ENCODE results near the gene KIF5A. TPM values are rescaled to one million over a fixed set of nuclear protein-coding genes. Genes with fewer than 3 reads are reported as not detected.

Gene KIF5A
- total and polyA plus RNA-seq, 2 of the 13 experiments (the other 11 are each of a cell fraction or from before 2014, with no cell fraction given), result 1.6 to 11.9 TPM

DNA sequence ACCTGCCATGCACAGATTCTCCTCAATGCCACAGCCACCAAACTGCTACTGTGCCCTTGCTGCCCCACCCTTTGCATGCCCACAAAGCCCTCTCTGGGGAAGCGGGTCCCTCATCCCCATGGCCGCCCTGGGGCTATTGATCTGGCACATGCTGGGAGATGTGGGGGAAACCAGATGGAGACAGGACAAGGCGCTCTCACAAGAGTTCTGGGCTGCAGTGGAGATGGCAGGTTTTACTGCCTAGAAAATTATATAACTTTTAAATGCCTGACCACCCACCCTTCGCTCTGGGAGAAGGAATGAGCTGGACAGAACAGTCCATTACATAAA is 30.6 kb downstream of the KIF5A start (continued):
- no peak; the same call in 1 of the 2 replicates for TF ChIP-seq ZNF749 (CRISPR knock-in tag; IDR thresholded peaks at IDR 0.05; ENCODE audit: borderline replicate concordance)
- TF ChIP-seq ONECUT2 (CRISPR knock-in tag; IDR thresholded peaks at IDR 0.05), result no peak
- TF ChIP-seq HCFC1 (IDR thresholded peaks at IDR 0.05; ENCODE audit: low read depth, low read length), result no peak
- no peak for TF ChIP-seq ZNF780A (CRISPR knock-in tag; IDR thresholded peaks at IDR 0.05)
- TF ChIP-seq RFX3 (CRISPR knock-in tag; IDR thresholded peaks at IDR 0.05), result no peak
- TF ChIP-seq, protein P1, sequence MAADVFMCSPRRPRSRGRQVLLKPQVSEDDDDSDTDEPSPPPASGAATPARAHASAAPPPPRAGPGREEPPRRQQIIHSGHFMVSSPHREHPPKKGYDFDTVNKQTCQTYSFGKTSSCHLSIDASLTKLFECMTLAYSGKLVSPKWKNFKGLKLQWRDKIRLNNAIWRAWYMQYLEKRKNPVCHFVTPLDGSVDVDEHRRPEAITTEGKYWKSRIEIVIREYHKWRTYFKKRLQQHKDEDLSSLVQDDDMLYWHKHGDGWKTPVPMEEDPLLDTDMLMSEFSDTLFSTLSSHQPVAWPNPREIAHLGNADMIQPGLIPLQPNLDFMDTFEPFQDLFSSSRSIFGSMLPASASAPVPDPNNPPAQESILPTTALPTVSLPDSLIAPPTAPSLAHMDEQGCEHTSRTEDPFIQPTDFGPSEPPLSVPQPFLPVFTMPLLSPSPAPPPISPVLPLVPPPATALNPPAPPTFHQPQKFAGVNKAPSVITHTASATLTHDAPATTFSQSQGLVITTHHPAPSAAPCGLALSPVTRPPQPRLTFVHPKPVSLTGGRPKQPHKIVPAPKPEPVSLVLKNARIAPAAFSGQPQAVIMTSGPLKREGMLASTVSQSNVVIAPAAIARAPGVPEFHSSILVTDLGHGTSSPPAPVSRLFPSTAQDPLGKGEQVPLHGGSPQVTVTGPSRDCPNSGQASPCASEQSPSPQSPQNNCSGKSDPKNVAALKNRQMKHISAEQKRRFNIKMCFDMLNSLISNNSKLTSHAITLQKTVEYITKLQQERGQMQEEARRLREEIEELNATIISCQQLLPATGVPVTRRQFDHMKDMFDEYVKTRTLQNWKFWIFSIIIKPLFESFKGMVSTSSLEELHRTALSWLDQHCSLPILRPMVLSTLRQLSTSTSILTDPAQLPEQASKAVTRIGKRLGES (CRISPR knock-in tag; IDR thresholded peaks at IDR 0.05; ENCODE audit: borderline replicate concordance), result no peak
- TF ChIP-seq, protein P2, sequence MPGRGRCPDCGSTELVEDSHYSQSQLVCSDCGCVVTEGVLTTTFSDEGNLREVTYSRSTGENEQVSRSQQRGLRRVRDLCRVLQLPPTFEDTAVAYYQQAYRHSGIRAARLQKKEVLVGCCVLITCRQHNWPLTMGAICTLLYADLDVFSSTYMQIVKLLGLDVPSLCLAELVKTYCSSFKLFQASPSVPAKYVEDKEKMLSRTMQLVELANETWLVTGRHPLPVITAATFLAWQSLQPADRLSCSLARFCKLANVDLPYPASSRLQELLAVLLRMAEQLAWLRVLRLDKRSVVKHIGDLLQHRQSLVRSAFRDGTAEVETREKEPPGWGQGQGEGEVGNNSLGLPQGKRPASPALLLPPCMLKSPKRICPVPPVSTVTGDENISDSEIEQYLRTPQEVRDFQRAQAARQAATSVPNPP (CRISPR knock-in tag; IDR thresholded peaks at IDR 0.05), result no peak
- no peak for TF ChIP-seq KLF9 (CRISPR knock-in tag; IDR thresholded peaks at IDR 0.05; ENCODE audit: low read depth)
- TF ChIP-seq ELF4 (CRISPR knock-in tag; IDR thresholded peaks at IDR 0.05; ENCODE audit: borderline replicate concordance), result no peak
- no peak for TF ChIP-seq ZSCAN12 (CRISPR knock-in tag; IDR thresholded peaks at IDR 0.05)
- TF ChIP-seq, protein P3, sequence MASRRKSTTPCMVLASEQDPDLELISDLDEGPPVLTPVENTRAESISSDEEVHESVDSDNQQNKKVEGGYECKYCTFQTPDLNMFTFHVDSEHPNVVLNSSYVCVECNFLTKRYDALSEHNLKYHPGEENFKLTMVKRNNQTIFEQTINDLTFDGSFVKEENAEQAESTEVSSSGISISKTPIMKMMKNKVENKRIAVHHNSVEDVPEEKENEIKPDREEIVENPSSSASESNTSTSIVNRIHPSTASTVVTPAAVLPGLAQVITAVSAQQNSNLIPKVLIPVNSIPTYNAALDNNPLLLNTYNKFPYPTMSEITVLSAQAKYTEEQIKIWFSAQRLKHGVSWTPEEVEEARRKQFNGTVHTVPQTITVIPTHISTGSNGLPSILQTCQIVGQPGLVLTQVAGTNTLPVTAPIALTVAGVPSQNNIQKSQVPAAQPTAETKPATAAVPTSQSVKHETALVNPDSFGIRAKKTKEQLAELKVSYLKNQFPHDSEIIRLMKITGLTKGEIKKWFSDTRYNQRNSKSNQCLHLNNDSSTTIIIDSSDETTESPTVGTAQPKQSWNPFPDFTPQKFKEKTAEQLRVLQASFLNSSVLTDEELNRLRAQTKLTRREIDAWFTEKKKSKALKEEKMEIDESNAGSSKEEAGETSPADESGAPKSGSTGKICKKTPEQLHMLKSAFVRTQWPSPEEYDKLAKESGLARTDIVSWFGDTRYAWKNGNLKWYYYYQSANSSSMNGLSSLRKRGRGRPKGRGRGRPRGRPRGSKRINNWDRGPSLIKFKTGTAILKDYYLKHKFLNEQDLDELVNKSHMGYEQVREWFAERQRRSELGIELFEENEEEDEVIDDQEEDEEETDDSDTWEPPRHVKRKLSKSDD (CRISPR knock-in tag; IDR thresholded peaks at IDR 0.05; ENCODE audit: low read depth), result no peak
- TF ChIP-seq ZFP90 (CRISPR knock-in tag; IDR thresholded peaks at IDR 0.05; ENCODE audit: borderline replicate concordance), result no peak
- TF ChIP-seq, protein P4, sequence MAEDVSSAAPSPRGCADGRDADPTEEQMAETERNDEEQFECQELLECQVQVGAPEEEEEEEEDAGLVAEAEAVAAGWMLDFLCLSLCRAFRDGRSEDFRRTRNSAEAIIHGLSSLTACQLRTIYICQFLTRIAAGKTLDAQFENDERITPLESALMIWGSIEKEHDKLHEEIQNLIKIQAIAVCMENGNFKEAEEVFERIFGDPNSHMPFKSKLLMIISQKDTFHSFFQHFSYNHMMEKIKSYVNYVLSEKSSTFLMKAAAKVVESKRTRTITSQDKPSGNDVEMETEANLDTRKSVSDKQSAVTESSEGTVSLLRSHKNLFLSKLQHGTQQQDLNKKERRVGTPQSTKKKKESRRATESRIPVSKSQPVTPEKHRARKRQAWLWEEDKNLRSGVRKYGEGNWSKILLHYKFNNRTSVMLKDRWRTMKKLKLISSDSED (CRISPR knock-in tag; IDR thresholded peaks at IDR 0.05), result peak; percentile 39; the same call in 1 of the 2 replicates
- no peak for TF ChIP-seq IRF2 (CRISPR knock-in tag; IDR thresholded peaks at IDR 0.05)
- TF ChIP-seq ZIK1 (CRISPR knock-in tag; IDR thresholded peaks at IDR 0.05; ENCODE audit: borderline replicate concordance, low read depth), result 0 out of 2 replicates have a peak, but pooled peaks have one; percentile 25
- no peak for TF ChIP-seq ZEB1 (IDR thresholded peaks at IDR 0.05; ENCODE audit: insufficient replicate concordance, low read depth)
- TF ChIP-seq ZNF709 (CRISPR knock-in tag; IDR thresholded peaks at IDR 0.05), result no peak
- no peak for TF ChIP-seq FOXM1 (CRISPR knock-in tag; IDR thresholded peaks at IDR 0.05)
- TF ChIP-seq NRL (CRISPR knock-in tag; IDR thresholded peaks at IDR 0.05; ENCODE audit: borderline replicate concordance), result 0 out of 2 replicates have a peak, but pooled peaks have one; percentile 16
- TF ChIP-seq ADNP (CRISPR knock-in tag; IDR thresholded peaks at IDR 0.05), result no peak
- TF ChIP-seq ZBTB21 (CRISPR knock-in tag; IDR thresholded peaks at IDR 0.05), result no peak
- TF ChIP-seq TBX2 (CRISPR knock-in tag; IDR thresholded peaks at IDR 0.05; ENCODE audit: borderline replicate concordance), result no peak
- TF ChIP-seq, protein P5, sequence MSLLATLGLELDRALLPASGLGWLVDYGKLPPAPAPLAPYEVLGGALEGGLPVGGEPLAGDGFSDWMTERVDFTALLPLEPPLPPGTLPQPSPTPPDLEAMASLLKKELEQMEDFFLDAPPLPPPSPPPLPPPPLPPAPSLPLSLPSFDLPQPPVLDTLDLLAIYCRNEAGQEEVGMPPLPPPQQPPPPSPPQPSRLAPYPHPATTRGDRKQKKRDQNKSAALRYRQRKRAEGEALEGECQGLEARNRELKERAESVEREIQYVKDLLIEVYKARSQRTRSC (CRISPR knock-in tag; IDR thresholded peaks at IDR 0.05; ENCODE audit: low read depth), result no peak
